Measurements from ENCODE around the gene FBRSL1. TPM values are rescaled to one million over a fixed set of nuclear protein-coding genes. Genes with fewer than 3 reads are reported as not detected.

FBRSL1 gene
- total RNA-seq, 1 donor from 2014 or later, result 108 TPM

GRCh38 chr12:132525011-132525832, 35.3 kb downstream of the FBRSL1 start:
- DNase-seq (ENCODE audit: extremely low spot score, unreplicated experiment), result no peak
- H3K36me3 Mint-ChIP-seq, result peaks cover 4% of the 10 kb centered on the region
- H3K27me3 Mint-ChIP-seq, result no peaks in the 10 kb centered on the region
- TF ChIP-seq CTCF (conservative IDR thresholded peaks at IDR 0.05), result no peak
- H3K4me3 Mint-ChIP-seq, result no peak overlapping the region
- H3K4me1 Mint-ChIP-seq (ENCODE audit: unreplicated experiment), result peaks cover 4% of the 10 kb centered on the region
- no peaks in the 10 kb centered on the region for H3K9me3 Mint-ChIP-seq
- H3K27ac Mint-ChIP-seq, result no peak overlapping the region

GRCh38 chr12:132525833-132526455, 36.0 kb downstream of the FBRSL1 start:
- no peak for DNase-seq (ENCODE audit: extremely low spot score, unreplicated experiment)
- no peaks in the 10 kb centered on the region for H3K9me3 Mint-ChIP-seq
- H3K27me3 Mint-ChIP-seq, result no peaks in the 10 kb centered on the region
- no peak overlapping the region for H3K4me3 Mint-ChIP-seq
- TF ChIP-seq CTCF (conservative IDR thresholded peaks at IDR 0.05), result no peak
- peaks cover 4% of the 10 kb centered on the region for H3K36me3 Mint-ChIP-seq
- H3K27ac Mint-ChIP-seq, result no peak overlapping the region
- H3K4me1 Mint-ChIP-seq (ENCODE audit: unreplicated experiment), result peaks cover 4% of the 10 kb centered on the region

DNA sequence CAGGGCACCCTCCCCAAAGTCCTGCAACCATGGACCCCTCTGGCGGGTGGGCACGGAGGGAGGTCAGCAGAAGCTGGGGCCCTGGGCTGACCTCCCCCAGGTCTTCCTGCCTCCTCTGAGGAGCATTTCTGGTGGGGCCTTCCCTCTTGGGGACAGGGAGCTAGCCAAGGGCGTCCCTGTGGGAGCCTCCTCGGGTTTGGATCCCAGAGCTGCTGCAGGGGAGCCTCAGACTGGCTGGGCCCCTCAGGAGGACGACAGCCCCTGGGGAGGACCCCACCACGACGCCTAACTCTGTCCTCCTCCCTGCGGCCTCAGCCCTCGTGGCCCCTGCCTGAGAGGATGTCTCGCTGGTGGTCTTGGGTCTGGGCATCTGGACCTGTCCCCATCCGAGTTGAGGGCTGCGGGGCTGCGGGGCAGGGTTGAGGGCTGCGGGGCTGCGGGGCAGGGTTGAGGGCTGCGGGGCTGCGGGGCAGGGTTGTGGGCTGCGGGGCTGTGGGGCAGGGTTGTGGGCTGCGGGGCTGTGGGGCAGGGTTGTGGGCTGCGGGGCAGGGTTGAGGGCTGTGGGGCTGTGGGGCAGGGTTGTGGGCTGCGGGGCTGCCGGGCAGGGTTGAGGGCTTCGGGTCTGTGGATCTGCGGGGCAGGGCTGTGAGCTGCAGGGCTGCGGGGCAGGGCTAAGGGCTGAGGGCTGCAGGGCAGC, 37.4 kb downstream of the FBRSL1 start:
- Mint-ChIP-seq H3K9me3 (no peaks in the 10 kb centered on the region), H3K27me3 (no peaks in the 10 kb centered on the region), H3K4me3 (no peak overlapping the region), H3K36me3 (peaks cover 4% of the 10 kb centered on the region), H3K27ac (no peak overlapping the region), H3K4me1 (ENCODE audit: unreplicated experiment) (peaks cover 4% of the 10 kb centered on the region)
- no peak for TF ChIP-seq CTCF (conservative IDR thresholded peaks at IDR 0.05)
- no peak for DNase-seq (ENCODE audit: extremely low spot score, unreplicated experiment)

GRCh38 chr12:132527883-132528264, 37.9 kb downstream of the FBRSL1 start:
- Mint-ChIP-seq H3K36me3 (peaks cover 4% of the 10 kb centered on the region), H3K4me1 (ENCODE audit: unreplicated experiment) (peaks cover 4% of the 10 kb centered on the region), H3K9me3 (no peaks in the 10 kb centered on the region), H3K4me3 (no peak overlapping the region), H3K27ac (no peak overlapping the region), H3K27me3 (no peaks in the 10 kb centered on the region)
- no peak for TF ChIP-seq CTCF (conservative IDR thresholded peaks at IDR 0.05)
- no peak for DNase-seq (ENCODE audit: extremely low spot score, unreplicated experiment)

- Mint-ChIP-seq H3K36me3 (peaks cover 4% of the 10 kb centered on the region), H3K4me1 (ENCODE audit: unreplicated experiment) (peaks cover 4% of the 10 kb centered on the region), H3K27me3 (no peaks in the 10 kb centered on the region), H3K27ac (no peak overlapping the region), H3K9me3 (no peaks in the 10 kb centered on the region), H3K4me3 (no peak overlapping the region)
- TF ChIP-seq CTCF (conservative IDR thresholded peaks at IDR 0.05), result no peak
- no peak for DNase-seq (ENCODE audit: extremely low spot score, unreplicated experiment)
Observed at GRCh38 chr12:132528564-132529106, 38.7 kb downstream of the FBRSL1 start.
